ENCODE results near the gene ZGRF1. TPM values are rescaled to one million over a fixed set of nuclear protein-coding genes. Genes with fewer than 3 reads are reported as not detected.

The ZGRF1 gene
- total and polyA plus RNA-seq, 9 of the 15 experiments (the other 6 are each of a cell fraction or from before 2014, with no cell fraction given), result 8.8 to 35.2 (median 22.0) TPM

DNA sequence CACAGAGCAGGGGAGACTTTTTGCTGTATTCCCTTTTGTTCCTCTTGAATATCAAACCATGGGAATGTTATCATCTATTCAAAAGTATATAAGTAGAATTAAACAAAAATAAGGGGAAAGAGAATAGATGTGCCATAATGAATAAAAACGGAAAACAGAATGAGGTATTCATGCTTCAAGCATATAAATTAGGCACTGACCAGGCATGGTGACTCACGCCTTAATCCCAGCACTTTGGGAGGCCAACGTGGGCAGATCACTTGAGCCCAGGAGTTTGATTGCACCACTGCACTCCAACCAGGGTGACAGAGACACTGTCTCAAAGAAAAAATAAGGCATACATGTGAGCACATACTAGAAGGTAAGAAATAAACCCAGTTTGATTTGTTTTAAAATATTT lies 104.4 kb downstream of the ZGRF1 start:
- H3K4me2 ChIP-seq (ENCODE audit: insufficient read depth, low read length), result no peak overlapping the region
- intact Hi-C loops (cut with micrococcal nuclease) (no loop called here), in situ Hi-C loops (cut with MboI) (no loop called here)
- BruUV-seq (replicated peaks), result no TSS peak
- H3K9me3 ChIP-seq (replicated peaks; ENCODE audit: control insufficient read depth, insufficient read depth, low read depth, low read length), result no peaks in the 10 kb centered on the region
- H3K79me2 ChIP-seq (ENCODE audit: control insufficient read depth, insufficient read depth, low read length), result no peaks in the 10 kb centered on the region
- H3K27me3 ChIP-seq (ENCODE audit: control insufficient read depth in 2 of 2, insufficient read depth in 2 of 2, low read length in 2 of 2), result peaks cover 0 to 2% of the 10 kb centered on the region in 2 experiments; a peak in 1 of 5 replicates
- H3K27ac ChIP-seq (ENCODE audit: extremely low read depth, low read depth, low read length), result no peak overlapping the region
- no peak overlapping the region for H3K9ac ChIP-seq (ENCODE audit: insufficient read depth in 1 of 2, low read depth in 2 of 2, low read length in 2 of 2)
- no peaks in the 10 kb centered on the region for H4K20me1 ChIP-seq (replicated peaks; ENCODE audit: control insufficient read depth, insufficient read depth, low read length)
- H2AFZ ChIP-seq (ENCODE audit: low read depth, low read length), result no peak overlapping the region
- POLR2A ChIA-PET, result interaction anchor here (0.6 kb wide), 1 partner anchor 370 kb away, joined by 3 read pairs; no protein-coding TSS in a partner anchor
- no peaks in the 10 kb centered on the region for H3K4me1 ChIP-seq (replicated peaks in 1 of 2; ENCODE audit: control insufficient read depth in 2 of 2, insufficient read depth in 2 of 2, low read length in 2 of 2)
- no peak for ATAC-seq
- FAIRE-seq, result no peak
- H3K36me3 ChIP-seq (ENCODE audit: control insufficient read depth, insufficient read depth, low read length), result no peaks in the 10 kb centered on the region
- TF ChIP-seq, protein P1, sequence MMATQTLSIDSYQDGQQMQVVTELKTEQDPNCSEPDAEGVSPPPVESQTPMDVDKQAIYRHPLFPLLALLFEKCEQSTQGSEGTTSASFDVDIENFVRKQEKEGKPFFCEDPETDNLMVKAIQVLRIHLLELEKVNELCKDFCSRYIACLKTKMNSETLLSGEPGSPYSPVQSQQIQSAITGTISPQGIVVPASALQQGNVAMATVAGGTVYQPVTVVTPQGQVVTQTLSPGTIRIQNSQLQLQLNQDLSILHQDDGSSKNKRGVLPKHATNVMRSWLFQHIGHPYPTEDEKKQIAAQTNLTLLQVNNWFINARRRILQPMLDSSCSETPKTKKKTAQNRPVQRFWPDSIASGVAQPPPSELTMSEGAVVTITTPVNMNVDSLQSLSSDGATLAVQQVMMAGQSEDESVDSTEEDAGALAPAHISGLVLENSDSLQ (IDR thresholded peaks at IDR 0.05), result no peak
- TF ChIP-seq ZNF140 (CRISPR knock-in tag; IDR thresholded peaks at IDR 0.05) (no peak), ZNF507 (tag; conservative IDR thresholded peaks at IDR 0.05) (no peak), HMGN3 (IDR thresholded peaks at IDR 0.05; ENCODE audit: borderline replicate concordance, extremely low read depth, insufficient read length, low read depth, low read length) (no peak), PPARD (CRISPR knock-in tag; IDR thresholded peaks at IDR 0.05) (no peak), RERE (CRISPR knock-in tag; IDR thresholded peaks at IDR 0.05; ENCODE audit: borderline replicate concordance) (no peak), FOXP4 (CRISPR knock-in tag; IDR thresholded peaks at IDR 0.05; ENCODE audit: borderline replicate concordance) (no peak), FOXJ2 (tag; IDR thresholded peaks at IDR 0.05) (no peak), DLX4 (CRISPR knock-in tag; IDR thresholded peaks at IDR 0.05) (no peak)
- no peak overlapping the region for H3K4me3 ChIP-seq
- WGBS (ENCODE audit: insufficient coverage, low coverage, missing lambda C conversion rate), result 0% methylated on average over 3 of the region's 3 CpGs
- no peak for DNase-seq (ENCODE audit: extremely low read depth in 1 of 4, low spot score in 3 of 4)
- CTCF ChIA-PET (ENCODE audit: low intra/inter-chr PET ratio), result no interaction called here
- no peaks in the 10 kb centered on the region for H3K9me1 ChIP-seq (ENCODE audit: control insufficient read depth, insufficient read depth, low read length)
